ENCODE data around the gene SNX27.
"Not testable (repeated sequence)": the region's sequence is repeated elsewhere in the genome, so short reads cannot be mapped to it uniquely, and the experiment has no call there.

SNX27 gene

GRCh38 chr1:151618470-151618869, 6.6 kb downstream of the SNX27 start:
- Histone ChIP-seq H3K36me3 (ENCODE audit: control insufficient read depth in 4 of 4, insufficient read depth in 4 of 4, low read length in 3 of 4) (peaks cover 0 to 9% (median 3%) of the 10 kb centered on the region in 4 experiments), H3K27ac (ENCODE audit: insufficient read depth in 1 of 2, low read depth in 1 of 2, low read length in 2 of 2, poor library complexity in 1 of 2, severe bottlenecking in 2 of 2) (no peak overlapping the region), H3K27me3 (replicated peaks in 2 of 5; ENCODE audit: control insufficient read depth in 4 of 5, insufficient read depth in 5 of 5, low read length in 4 of 5) (no peaks in the 10 kb centered on the region), H3K4me1 (ENCODE audit: control extremely low read depth in 1 of 4, control insufficient read depth in 4 of 4, insufficient read depth in 4 of 4, low read length in 3 of 4) (peaks cover 2 to 26% (median 3%) of the 10 kb centered on the region in 4 experiments), H3K4me3 (ENCODE audit: control insufficient read depth in 1 of 7, extremely low read depth in 1 of 7, insufficient read depth in 4 of 7, low read depth in 2 of 7, low read length in 6 of 7) (no peak overlapping the region), H3K9me3 (ENCODE audit: control extremely low read depth in 1 of 5, control insufficient read depth in 4 of 5, insufficient read depth in 2 of 5, low read depth in 1 of 5, low read length in 4 of 5) (no peaks in the 10 kb centered on the region)
- no peak for DNase-seq
- CTCF ChIA-PET, result interaction anchor here (0.9 to 1.2 kb wide), 3 partner anchors 17 to 116 kb away, joined by 3 to 5 read pairs (median 3); no protein-coding TSS in a partner anchor
- POLR2A ChIA-PET, result no interaction called here

GRCh38 chr1:151618996-151619395, 7.1 kb downstream of the SNX27 start:
- DNase-seq; H3K4me3 ChIP-seq (ENCODE audit: control insufficient read depth in 1 of 7, extremely low read depth in 1 of 7, insufficient read depth in 4 of 7, low read depth in 2 of 7, low read length in 6 of 7); H3K36me3 ChIP-seq (ENCODE audit: control insufficient read depth in 4 of 4, insufficient read depth in 4 of 4, low read length in 3 of 4); H3K27ac ChIP-seq (ENCODE audit: insufficient read depth in 1 of 2, low read depth in 1 of 2, low read length in 2 of 2, poor library complexity in 1 of 2, severe bottlenecking in 2 of 2); POLR2A ChIA-PET; H3K9me3 ChIP-seq (ENCODE audit: control extremely low read depth in 1 of 5, control insufficient read depth in 4 of 5, insufficient read depth in 2 of 5, low read depth in 1 of 5, low read length in 4 of 5); H3K27me3 ChIP-seq (replicated peaks in 2 of 5; ENCODE audit: control insufficient read depth in 4 of 5, insufficient read depth in 5 of 5, low read length in 4 of 5): not testable (repeated sequence)
- CTCF ChIA-PET, result interaction anchor here (0.9 to 1.2 kb wide), 3 partner anchors 16 to 116 kb away, joined by 3 to 5 read pairs (median 3); no protein-coding TSS in a partner anchor
- H3K4me1 ChIP-seq (ENCODE audit: control extremely low read depth in 1 of 4, control insufficient read depth in 4 of 4, insufficient read depth in 4 of 4, low read length in 3 of 4), result peaks cover 0 to 23% (median under 1%) of the 10 kb centered on the region in 4 experiments
- 94% methylated on average over 5 of the region's 6 CpGs for WGBS (ENCODE audit: insufficient coverage)

GRCh38 chr1:151619489-151620093, 7.7 kb downstream of the SNX27 start:
- POLR2A ChIA-PET, result no interaction called here

GRCh38 chr1:151620286-151620685, 8.4 kb downstream of the SNX27 start:
- peak in 2 of 3 donors; percentile 16 to 33 for DNase-seq
- peaks cover 0 to 4% (median 2%) of the 10 kb centered on the region in 4 experiments for H3K36me3 ChIP-seq (ENCODE audit: control insufficient read depth in 4 of 4, insufficient read depth in 4 of 4, low read length in 3 of 4)
- CTCF ChIA-PET, result interaction anchor here (1.2 to 2.2 kb wide), 6 partner anchors 8 to 26 kb away, joined by 3 to 9 read pairs (median 4); partner anchors contain the start of gene SNX27
- no peak overlapping the region for H3K27ac ChIP-seq (ENCODE audit: insufficient read depth in 1 of 2, low read depth in 1 of 2, low read length in 2 of 2, poor library complexity in 1 of 2, severe bottlenecking in 2 of 2)
- no peaks in the 10 kb centered on the region for H3K27me3 ChIP-seq (replicated peaks in 2 of 5; ENCODE audit: control insufficient read depth in 4 of 5, insufficient read depth in 5 of 5, low read length in 4 of 5)
- no peak overlapping the region for H3K4me3 ChIP-seq (ENCODE audit: control insufficient read depth in 1 of 7, extremely low read depth in 1 of 7, insufficient read depth in 4 of 7, low read depth in 2 of 7, low read length in 6 of 7)
- no peaks in the 10 kb centered on the region for H3K9me3 ChIP-seq (ENCODE audit: control extremely low read depth in 1 of 5, control insufficient read depth in 4 of 5, insufficient read depth in 2 of 5, low read depth in 1 of 5, low read length in 4 of 5)
- H3K4me1 ChIP-seq (ENCODE audit: control extremely low read depth in 1 of 4, control insufficient read depth in 4 of 4, insufficient read depth in 4 of 4, low read length in 3 of 4), result peaks cover 0 to 23% (median under 1%) of the 10 kb centered on the region in 4 experiments
- no CpG with 5 or more reads among the region's 2 CpGs for WGBS (ENCODE audit: insufficient coverage)
- POLR2A ChIA-PET, result no interaction called here

More at GRCh38 chr1:151619489-151620093, 7.7 kb downstream of the SNX27 start:
- Histone ChIP-seq H3K9me3 (ENCODE audit: control extremely low read depth in 1 of 5, control insufficient read depth in 4 of 5, insufficient read depth in 2 of 5, low read depth in 1 of 5, low read length in 4 of 5) (no peaks in the 10 kb centered on the region), H3K27ac (ENCODE audit: insufficient read depth in 1 of 2, low read depth in 1 of 2, low read length in 2 of 2, poor library complexity in 1 of 2, severe bottlenecking in 2 of 2) (no peak overlapping the region), H3K4me1 (ENCODE audit: control extremely low read depth in 1 of 4, control insufficient read depth in 4 of 4, insufficient read depth in 4 of 4, low read length in 3 of 4) (peaks cover 0 to 23% (median under 1%) of the 10 kb centered on the region in 4 experiments), H3K36me3 (ENCODE audit: control insufficient read depth in 4 of 4, insufficient read depth in 4 of 4, low read length in 3 of 4) (peaks cover 0 to 9% (median 3%) of the 10 kb centered on the region in 4 experiments), H3K27me3 (replicated peaks in 2 of 5; ENCODE audit: control insufficient read depth in 4 of 5, insufficient read depth in 5 of 5, low read length in 4 of 5) (no peaks in the 10 kb centered on the region), H3K4me3 (ENCODE audit: control insufficient read depth in 1 of 7, extremely low read depth in 1 of 7, insufficient read depth in 4 of 7, low read depth in 2 of 7, low read length in 6 of 7) (no peak overlapping the region)
- CTCF ChIA-PET, result interaction anchor here (0.9 to 2.0 kb wide), 8 partner anchors 7 to 115 kb away, joined by 3 to 9 read pairs (median 4); partner anchors contain the start of gene SNX27
- WGBS (ENCODE audit: insufficient coverage), result 82% methylated on average over 2 of the region's 6 CpGs
- DNase-seq, result peak in 2 of 3 donors; percentile 2 to 7

- no peak for DNase-seq
- Histone ChIP-seq H3K36me3 (ENCODE audit: control insufficient read depth in 4 of 4, insufficient read depth in 4 of 4, low read length in 3 of 4) (no peaks in the 10 kb centered on the region), H3K27me3 (replicated peaks in 2 of 5; ENCODE audit: control insufficient read depth in 4 of 5, insufficient read depth in 5 of 5, low read length in 4 of 5) (no peaks in the 10 kb centered on the region), H3K27ac (ENCODE audit: insufficient read depth in 1 of 2, low read depth in 1 of 2, low read length in 2 of 2, poor library complexity in 1 of 2, severe bottlenecking in 2 of 2) (no peak overlapping the region), H3K4me1 (ENCODE audit: control extremely low read depth in 1 of 4, control insufficient read depth in 4 of 4, insufficient read depth in 4 of 4, low read length in 3 of 4) (peaks cover 0 to 23% (median under 1%) of the 10 kb centered on the region in 4 experiments), H3K4me3 (ENCODE audit: control insufficient read depth in 1 of 7, extremely low read depth in 1 of 7, insufficient read depth in 4 of 7, low read depth in 2 of 7, low read length in 6 of 7) (no peak overlapping the region), H3K9me3 (ENCODE audit: control extremely low read depth in 1 of 5, control insufficient read depth in 4 of 5, insufficient read depth in 2 of 5, low read depth in 1 of 5, low read length in 4 of 5) (no peaks in the 10 kb centered on the region)
- POLR2A ChIA-PET, result no interaction called here
- CTCF ChIA-PET, result interaction anchor here (1.5 to 2.2 kb wide), 3 partner anchors 7 to 27 kb away, joined by 3 to 6 read pairs (median 4); no protein-coding TSS in a partner anchor
- WGBS (ENCODE audit: insufficient coverage), result 60% methylated on average over 1 of the region's 2 CpGs
These were observed 9.5 kb downstream of the SNX27 start for GRCh38 chr1:151621351-151621750.

- Histone ChIP-seq H3K4me1 (ENCODE audit: control extremely low read depth in 1 of 4, control insufficient read depth in 4 of 4, insufficient read depth in 4 of 4, low read length in 3 of 4) (peaks cover 0 to 19% (median 0%) of the 10 kb centered on the region in 4 experiments), H3K27ac (ENCODE audit: insufficient read depth in 1 of 2, low read depth in 1 of 2, low read length in 2 of 2, poor library complexity in 1 of 2, severe bottlenecking in 2 of 2) (no peak overlapping the region), H3K36me3 (ENCODE audit: control insufficient read depth in 4 of 4, insufficient read depth in 4 of 4, low read length in 3 of 4) (no peaks in the 10 kb centered on the region), H3K4me3 (ENCODE audit: control insufficient read depth in 1 of 7, extremely low read depth in 1 of 7, insufficient read depth in 4 of 7, low read depth in 2 of 7, low read length in 6 of 7) (no peak overlapping the region), H3K9me3 (ENCODE audit: control extremely low read depth in 1 of 5, control insufficient read depth in 4 of 5, insufficient read depth in 2 of 5, low read depth in 1 of 5, low read length in 4 of 5) (no peaks in the 10 kb centered on the region), H3K27me3 (replicated peaks in 2 of 5; ENCODE audit: control insufficient read depth in 4 of 5, insufficient read depth in 5 of 5, low read length in 4 of 5) (no peaks in the 10 kb centered on the region)
- 100% methylated on average over 2 of the region's 3 CpGs for WGBS (ENCODE audit: insufficient coverage)
- ChIA-PET CTCF (interaction anchor here (1.8 kb wide), 1 partner anchor 10 kb away, joined by 5 read pairs; no protein-coding TSS in a partner anchor), POLR2A (no interaction called here)
- no peak for DNase-seq
These were observed 12.9 kb downstream of the SNX27 start for GRCh38 chr1:151624783-151625182.

GRCh38 chr1:151626740-151627334, 15.0 kb downstream of the SNX27 start:
- H3K4me3 ChIP-seq (ENCODE audit: control insufficient read depth in 1 of 7, extremely low read depth in 1 of 7, insufficient read depth in 4 of 7, low read depth in 2 of 7, low read length in 6 of 7), result no peak overlapping the region
- WGBS (ENCODE audit: insufficient coverage), result 100% methylated on average over 2 of the region's 3 CpGs
- H3K9me3 ChIP-seq (ENCODE audit: control extremely low read depth in 1 of 5, control insufficient read depth in 4 of 5, insufficient read depth in 2 of 5, low read depth in 1 of 5, low read length in 4 of 5), result no peaks in the 10 kb centered on the region
- H3K27ac ChIP-seq (ENCODE audit: insufficient read depth in 1 of 2, low read depth in 1 of 2, low read length in 2 of 2, poor library complexity in 1 of 2, severe bottlenecking in 2 of 2), result no peak overlapping the region
- H3K36me3 ChIP-seq (ENCODE audit: control insufficient read depth in 4 of 4, insufficient read depth in 4 of 4, low read length in 3 of 4), result no peaks in the 10 kb centered on the region
- DNase-seq, result no peak
- POLR2A ChIA-PET, result no interaction called here
- no peaks in the 10 kb centered on the region for H3K27me3 ChIP-seq (replicated peaks in 2 of 5; ENCODE audit: control insufficient read depth in 4 of 5, insufficient read depth in 5 of 5, low read length in 4 of 5)
- peaks cover 0 to under 1% (median 0%) of the 10 kb centered on the region in 4 experiments for H3K4me1 ChIP-seq (ENCODE audit: control extremely low read depth in 1 of 4, control insufficient read depth in 4 of 4, insufficient read depth in 4 of 4, low read length in 3 of 4)
- CTCF ChIA-PET, result no interaction called here

Measured in common myeloid progenitor, CD34-positive (primary cell).